ENCODE data around the gene EEF1A1.
"Not testable (repeated sequence)": the region's sequence is repeated elsewhere in the genome, so short reads cannot be mapped to it uniquely, and the experiment has no call there.

EEF1A1 gene

GRCh38 chr6:73525546-73526330 is 4.9 kb upstream of the EEF1A1 start:
- Mint-ChIP-seq H3K27me3 (no peaks in the 10 kb centered on the region), H3K4me3 (no peak overlapping the region), H3K4me1 (peaks cover 21% of the 10 kb centered on the region), H3K9me3 (no peaks in the 10 kb centered on the region), H3K27ac (ENCODE audit: low read depth) (no peak overlapping the region), H3K36me3 (ENCODE audit: insufficient read depth) (peaks cover 17% of the 10 kb centered on the region)
- no peak for ATAC-seq (replicated peaks; ENCODE audit: extremely low read depth, poor library complexity, severe bottlenecking)
- DNase-seq (ENCODE audit: low spot score in 2 of 2), result no peak

- peak; percentile 25 for ATAC-seq (replicated peaks; ENCODE audit: extremely low read depth, poor library complexity, severe bottlenecking)
- Mint-ChIP-seq H3K9me3 (no peaks in the 10 kb centered on the region), H3K27me3 (no peaks in the 10 kb centered on the region)
These were observed 2.7 kb upstream of the EEF1A1 start for GRCh38 chr6:73523434-73524123.

GRCh38 chr6:73521351-73521985 is 636 bp upstream of the EEF1A1 start:
- Mint-ChIP-seq H3K27ac (ENCODE audit: low read depth) (peak overlapping the region; percentile 95), H3K4me3 (peak overlapping the region; percentile 85), H3K4me1 (peaks cover 55% of the 10 kb centered on the region), H3K27me3 (no peaks in the 10 kb centered on the region), H3K36me3 (ENCODE audit: insufficient read depth) (peaks cover 58% of the 10 kb centered on the region), H3K9me3 (no peaks in the 10 kb centered on the region)
- ATAC-seq (replicated peaks; ENCODE audit: extremely low read depth, poor library complexity, severe bottlenecking) (peak; percentile 20), DNase-seq (ENCODE audit: low spot score in 2 of 2) (no peak)

More at GRCh38 chr6:73523434-73524123, 2.7 kb upstream of the EEF1A1 start:
- Mint-ChIP-seq H3K4me3 (peak overlapping the region; percentile 85), H3K27ac (ENCODE audit: low read depth) (peak overlapping the region; percentile 95), H3K36me3 (ENCODE audit: insufficient read depth) (peaks cover 39% of the 10 kb centered on the region), H3K4me1 (peaks cover 41% of the 10 kb centered on the region)
- peak; percentile 58 to 63 for DNase-seq (ENCODE audit: low spot score in 2 of 2)

GRCh38 chr6:73519926-73520687 is 725 bp downstream of the EEF1A1 start:
- Mint-ChIP-seq H3K27me3 (no peaks in the 10 kb centered on the region), H3K9me3 (no peaks in the 10 kb centered on the region), H3K36me3 (ENCODE audit: insufficient read depth) (peaks cover 71% of the 10 kb centered on the region), H3K4me3 (peak overlapping the region; percentile 85), H3K4me1 (peaks cover 68% of the 10 kb centered on the region), H3K27ac (ENCODE audit: low read depth) (peak overlapping the region; percentile 95)
- DNase-seq (ENCODE audit: low spot score in 2 of 2), result peak; percentile 60 to 66
- peak; percentile 22 for ATAC-seq (replicated peaks; ENCODE audit: extremely low read depth, poor library complexity, severe bottlenecking)

- H3K27me3 Mint-ChIP-seq; DNase-seq (ENCODE audit: low spot score in 2 of 2); ATAC-seq (replicated peaks; ENCODE audit: extremely low read depth, poor library complexity, severe bottlenecking); H3K9me3 Mint-ChIP-seq: not testable (repeated sequence)
- H3K4me1 Mint-ChIP-seq, result peaks cover 74% of the 10 kb centered on the region
- H3K27ac Mint-ChIP-seq (ENCODE audit: low read depth), result peak overlapping the region; percentile 95
- peaks cover 80% of the 10 kb centered on the region for H3K36me3 Mint-ChIP-seq (ENCODE audit: insufficient read depth)
- peak overlapping the region; percentile 85 for H3K4me3 Mint-ChIP-seq
These were observed 1.6 kb downstream of the EEF1A1 start for GRCh38 chr6:73518982-73519881.

- H3K4me1 Mint-ChIP-seq, result peaks cover 69% of the 10 kb centered on the region
- not testable (repeated sequence) for H3K9me3 Mint-ChIP-seq; H3K27me3 Mint-ChIP-seq; DNase-seq (ENCODE audit: low spot score in 2 of 2); ATAC-seq (replicated peaks; ENCODE audit: extremely low read depth, poor library complexity, severe bottlenecking)
- peaks cover 76% of the 10 kb centered on the region for H3K36me3 Mint-ChIP-seq (ENCODE audit: insufficient read depth)
- H3K4me3 Mint-ChIP-seq, result peak overlapping the region; percentile 85
- H3K27ac Mint-ChIP-seq (ENCODE audit: low read depth), result peak overlapping the region; percentile 95
These were observed 2.5 kb downstream of the EEF1A1 start for GRCh38 chr6:73518100-73518981.

- peaks cover 75% of the 10 kb centered on the region for H3K36me3 Mint-ChIP-seq (ENCODE audit: insufficient read depth)
These were observed 4.0 kb downstream of the EEF1A1 start for GRCh38 chr6:73516514-73517489.

GRCh38 chr6:73515204-73515655 is 5.6 kb downstream of the EEF1A1 start:
- H3K4me1 Mint-ChIP-seq, result peaks cover 51% of the 10 kb centered on the region
- peaks cover 67% of the 10 kb centered on the region for H3K36me3 Mint-ChIP-seq (ENCODE audit: insufficient read depth)
- no peaks in the 10 kb centered on the region for H3K27me3 Mint-ChIP-seq
- H3K9me3 Mint-ChIP-seq, result no peaks in the 10 kb centered on the region
- peak overlapping the region; percentile 87 for H3K27ac Mint-ChIP-seq (ENCODE audit: low read depth)
- ATAC-seq (replicated peaks; ENCODE audit: extremely low read depth, poor library complexity, severe bottlenecking), result peak; percentile 18
- no peak for DNase-seq (ENCODE audit: low spot score in 2 of 2)
- H3K4me3 Mint-ChIP-seq, result no peak overlapping the region

More at GRCh38 chr6:73516514-73517489, 4.0 kb downstream of the EEF1A1 start:
- Mint-ChIP-seq H3K27ac (ENCODE audit: low read depth) (peak overlapping the region; percentile 87), H3K4me1 (peaks cover 57% of the 10 kb centered on the region), H3K27me3 (no peaks in the 10 kb centered on the region), H3K9me3 (no peaks in the 10 kb centered on the region), H3K4me3 (peak overlapping the region; percentile 52)
- DNase-seq (ENCODE audit: low spot score in 2 of 2) (no peak), ATAC-seq (replicated peaks; ENCODE audit: extremely low read depth, poor library complexity, severe bottlenecking) (no peak)

GRCh38 chr6:73514746-73515110 is 6.1 kb downstream of the EEF1A1 start:
- no peak for DNase-seq (ENCODE audit: low spot score in 2 of 2)
- no peaks in the 10 kb centered on the region for H3K9me3 Mint-ChIP-seq
- H3K27me3 Mint-ChIP-seq, result no peaks in the 10 kb centered on the region
- H3K4me3 Mint-ChIP-seq, result no peak overlapping the region
- H3K4me1 Mint-ChIP-seq, result peaks cover 46% of the 10 kb centered on the region
- H3K27ac Mint-ChIP-seq (ENCODE audit: low read depth), result peak overlapping the region; percentile 87
- ATAC-seq (replicated peaks; ENCODE audit: extremely low read depth, poor library complexity, severe bottlenecking), result no peak
- peaks cover 62% of the 10 kb centered on the region for H3K36me3 Mint-ChIP-seq (ENCODE audit: insufficient read depth)

- Mint-ChIP-seq H3K36me3 (ENCODE audit: insufficient read depth) (peaks cover 49% of the 10 kb centered on the region), H3K4me1 (peaks cover 33% of the 10 kb centered on the region), H3K9me3 (no peaks in the 10 kb centered on the region), H3K27me3 (no peaks in the 10 kb centered on the region), H3K4me3 (no peak overlapping the region), H3K27ac (ENCODE audit: low read depth) (peak overlapping the region; percentile 87)
- ATAC-seq (replicated peaks; ENCODE audit: extremely low read depth, poor library complexity, severe bottlenecking) (no peak), DNase-seq (ENCODE audit: low spot score in 2 of 2) (no peak)
These were observed 7.4 kb downstream of the EEF1A1 start for GRCh38 chr6:73513496-73513854.
